H54 (cell line): Measurements from ENCODE around the gene LRRC26.

Source experiments
- DNase-seq: peaks from one replicate; pipeline ENCODE4 v3.0.0; 2011; ENCODE audit warnings: low spot score, mixed read lengths; ENCODE audit not compliant: insufficient read length
- FAIRE-seq: peaks from 3 replicates; lab custom pipeline; 2011; peaks lifted over from hg19 to GRCh38; lab: Jason Lieb, UNC
- POLR2A ChIP-seq: IDR thresholded peaks from 2 replicates; pipeline ENCODE4 v1.6.1; 2011; ENCODE audit warnings: low read depth, mild to moderate bottlenecking, low read length

The LRRC26 gene

DNA sequence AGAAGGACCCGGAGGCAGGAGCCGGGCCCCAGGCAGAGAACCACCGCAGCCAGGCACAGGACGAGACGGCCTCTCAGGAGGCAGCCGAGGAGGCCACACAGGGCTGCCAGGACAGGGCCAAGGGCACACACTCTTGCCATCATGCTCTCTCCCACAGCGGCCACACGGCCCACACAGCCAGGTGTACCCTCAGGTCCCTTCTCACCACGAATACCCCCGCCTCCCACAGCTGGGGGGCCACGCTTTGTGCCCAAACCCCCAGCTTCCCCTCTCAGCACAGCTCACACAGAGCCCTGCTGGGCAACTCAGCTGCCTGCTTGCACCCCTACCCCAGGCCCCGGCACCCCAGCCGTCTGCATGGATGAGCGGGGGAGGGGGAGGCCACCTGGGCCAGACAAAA lies 23.9 kb upstream of the LRRC26 start:
- no peak for TF ChIP-seq POLR2A
- DNase-seq (no peak), FAIRE-seq (no peak)

- no peak for FAIRE-seq
- no peak for DNase-seq
- TF ChIP-seq POLR2A = no peak
These were observed 23.0 kb upstream of the LRRC26 start for GRCh38 chr9:137192859-137193258.

DNA sequence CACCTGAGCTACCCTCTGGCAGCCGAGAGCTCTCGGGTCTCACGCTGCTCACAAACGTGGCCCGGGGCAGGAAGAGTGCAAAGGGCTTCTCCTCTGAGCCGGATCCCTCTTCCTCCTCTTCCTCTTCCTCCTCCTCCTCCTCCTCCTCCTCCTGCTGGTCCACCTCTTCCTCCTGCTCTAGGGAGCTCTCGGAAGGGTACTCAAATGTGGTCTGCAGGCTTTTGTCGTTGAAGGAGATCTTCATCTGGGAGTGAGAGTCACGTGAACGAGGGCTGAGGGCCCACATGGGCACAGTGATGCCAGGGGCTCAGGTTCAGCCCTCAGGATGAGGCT lies 22.6 kb upstream of the LRRC26 start:
- TF ChIP-seq POLR2A = no peak
- DNase-seq (no peak), FAIRE-seq (no peak)

DNA sequence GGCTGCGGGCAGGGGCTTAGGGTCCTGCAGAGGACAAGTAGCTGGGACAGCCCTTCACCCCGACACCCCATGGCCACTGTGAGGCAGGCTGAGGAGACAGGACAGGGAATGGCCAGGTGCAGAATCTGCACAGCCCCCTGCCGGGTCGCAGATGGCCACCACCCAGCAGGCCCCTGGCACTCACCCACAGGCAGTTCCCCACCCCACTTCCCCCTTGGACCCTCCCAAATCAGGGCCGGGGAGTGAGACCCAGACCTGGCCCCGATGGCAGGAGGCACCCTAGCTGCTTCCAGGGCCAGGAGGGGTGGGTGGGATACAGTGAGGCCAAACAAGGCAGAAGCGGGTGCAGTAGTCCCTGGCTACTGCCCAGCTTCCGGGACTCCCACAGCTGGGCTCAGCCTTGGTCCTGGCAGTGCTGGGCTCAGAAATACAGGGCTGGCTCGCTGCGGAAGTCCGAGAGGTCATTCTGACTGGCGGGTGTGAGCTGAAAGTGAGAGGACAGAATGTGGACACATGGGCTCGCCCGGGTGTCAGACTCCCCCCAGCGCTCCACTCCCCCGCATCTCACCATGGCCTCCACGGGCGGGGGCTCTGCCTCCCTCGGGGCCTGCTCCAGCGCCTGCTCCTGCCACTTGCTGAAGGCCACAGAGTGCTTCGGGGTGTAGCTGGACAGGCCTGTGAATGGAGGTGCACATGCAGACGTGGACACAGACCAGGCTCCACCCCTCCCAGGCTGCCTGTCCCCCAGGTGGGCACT lies 22.0 kb upstream of the LRRC26 start:
- FAIRE-seq = no peak
- no peak for DNase-seq
- no peak for TF ChIP-seq POLR2A

DNA sequence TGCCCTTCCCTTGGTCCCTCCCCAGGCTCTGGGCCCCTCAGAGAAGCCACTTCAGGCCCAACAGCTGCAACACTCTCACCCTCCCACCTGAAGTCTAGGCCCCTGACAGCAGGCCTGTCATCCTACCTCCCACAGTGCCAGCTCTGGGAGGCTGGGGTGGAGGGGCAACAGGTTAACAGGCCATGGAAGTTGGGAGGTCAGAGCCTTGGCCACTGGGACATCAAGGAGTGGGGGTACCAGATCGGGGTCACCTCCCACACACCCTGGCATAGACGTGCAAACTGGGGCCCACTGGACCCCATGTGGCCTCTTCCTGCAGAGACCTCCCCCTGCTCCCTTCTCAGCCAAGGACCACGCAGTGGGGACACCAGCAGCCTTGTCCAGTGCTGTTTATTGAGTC lies 21.4 kb upstream of the LRRC26 start:
- FAIRE-seq = no peak
- TF ChIP-seq POLR2A = no peak
- no peak for DNase-seq

DNA sequence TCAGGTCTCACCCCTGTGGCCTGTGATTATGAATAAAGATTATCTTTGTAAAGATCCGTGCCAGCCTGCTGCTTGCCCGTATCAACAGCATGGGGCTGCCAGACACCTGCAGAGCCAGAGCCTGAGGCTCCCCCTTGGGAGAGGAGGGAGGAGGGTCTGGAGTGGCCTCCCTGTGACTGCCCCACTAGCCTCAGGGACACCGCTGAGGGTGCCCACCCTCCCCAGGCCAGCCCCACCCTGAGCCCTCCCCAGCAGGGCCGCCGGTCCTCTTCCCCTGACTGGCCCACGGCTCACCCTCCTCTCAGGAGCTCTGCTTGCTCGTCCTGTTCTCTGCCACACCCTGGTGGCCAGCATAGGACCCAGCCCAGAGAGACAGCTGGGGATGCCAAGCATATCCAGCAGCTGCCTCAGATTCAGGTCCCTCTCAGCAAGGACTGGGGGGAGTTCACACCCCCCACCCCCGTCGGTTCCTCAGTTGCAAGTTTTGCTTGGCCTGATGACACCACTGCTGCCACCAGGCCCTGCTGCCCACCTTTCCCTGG lies 20.5 kb upstream of the LRRC26 start:
- FAIRE-seq (no peak), DNase-seq (no peak)
- no peak for TF ChIP-seq POLR2A

DNA sequence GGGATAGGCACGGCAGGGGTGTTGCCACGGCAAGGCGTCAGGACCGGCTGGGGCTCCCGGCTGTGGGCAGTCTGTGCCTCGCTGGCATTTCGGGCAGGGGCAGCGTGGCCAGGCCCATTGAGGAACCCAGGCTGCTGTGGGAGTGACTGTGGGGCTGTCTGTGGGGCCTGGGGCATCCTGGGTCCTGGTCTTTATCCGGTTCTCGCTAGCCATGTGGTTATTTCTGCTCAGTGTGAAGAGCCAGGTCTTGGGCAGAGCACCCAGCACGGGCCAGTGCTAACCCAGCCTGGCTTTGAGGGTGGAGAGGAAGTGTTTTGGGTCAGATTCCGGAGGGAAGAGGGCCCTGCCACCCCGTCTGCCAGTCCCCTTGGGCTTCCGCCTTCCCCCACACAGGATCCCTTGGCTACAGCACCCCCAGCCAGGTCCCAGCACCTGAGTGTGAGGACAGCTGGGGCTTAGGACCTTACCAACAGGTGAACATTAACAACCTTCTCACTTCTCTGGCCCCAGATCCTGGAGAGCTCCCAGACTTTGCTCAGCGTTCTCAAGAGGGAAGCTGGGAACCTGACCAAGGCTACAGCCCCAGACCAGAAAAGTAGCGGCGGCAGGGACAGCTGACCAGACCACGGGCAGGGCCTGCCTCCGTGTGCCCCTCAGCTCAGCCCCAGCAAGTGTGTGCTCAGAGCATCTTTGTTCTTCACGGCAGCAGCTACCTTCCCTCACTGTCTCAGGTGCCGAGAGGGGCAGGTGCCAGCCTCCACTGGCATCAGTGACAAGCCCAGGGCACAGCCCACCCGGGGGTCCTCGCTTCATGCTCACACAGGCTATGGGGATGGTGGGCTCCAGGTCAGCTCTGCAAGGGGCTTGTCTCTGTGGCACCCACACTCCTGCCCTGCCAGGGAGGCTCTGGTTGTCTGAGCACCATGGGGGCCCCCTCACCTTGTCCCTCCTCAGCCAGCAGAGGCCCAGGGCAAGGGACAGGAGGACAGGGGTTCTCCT lies 19.7 kb upstream of the LRRC26 start:
- DNase-seq (no peak), FAIRE-seq (no peak)
- no peak for TF ChIP-seq POLR2A

DNA sequence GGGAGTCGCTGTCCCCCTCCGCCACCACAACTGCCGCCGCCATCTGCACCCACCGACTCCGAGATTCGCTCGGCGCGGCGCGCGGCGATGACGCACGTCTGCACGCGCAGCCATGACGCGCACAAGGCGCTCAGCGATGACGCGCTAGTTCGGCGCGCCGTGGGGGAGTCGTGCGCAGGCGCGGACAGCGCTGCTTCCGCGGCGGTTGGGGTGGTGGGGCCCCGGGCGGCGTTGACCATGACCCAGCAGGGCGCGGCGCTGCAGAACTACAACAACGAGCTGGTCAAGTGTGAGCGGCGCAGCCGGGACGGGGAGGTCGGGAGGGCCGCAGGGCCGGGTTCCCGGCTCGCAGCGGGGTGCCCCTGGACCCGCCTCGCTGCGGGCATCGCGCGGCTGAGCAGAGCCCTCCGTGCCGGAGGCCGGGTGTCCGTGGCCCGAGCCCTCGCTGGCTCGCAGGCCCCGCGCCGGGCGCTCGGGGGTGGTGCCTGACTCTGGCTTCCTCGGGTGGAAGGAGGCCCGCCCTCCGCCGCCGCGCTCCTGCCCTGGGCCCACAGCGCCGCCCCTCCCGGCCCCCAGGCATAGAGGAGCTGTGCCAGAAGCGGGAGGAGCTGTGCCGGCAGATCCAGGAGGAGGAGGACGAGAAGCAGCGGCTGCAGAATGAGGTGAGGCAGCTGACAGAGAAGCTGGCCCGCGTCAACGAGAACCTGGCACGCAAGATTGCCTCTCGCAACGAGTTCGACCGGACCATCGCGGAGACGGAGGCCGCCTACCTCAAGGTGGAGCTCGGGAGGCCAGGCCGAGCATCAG lies 18.8 kb upstream of the LRRC26 start, which contains the start of the genes ANAPC2 and SSNA1:
Gene ANAPC2 (minus strand): TSS at position 71 of the 807 bp plus-strand sequence. CDS start 28 bp downstream, at position 43.
Gene SSNA1 (plus strand): TSS at position 187 of the 807 bp plus-strand sequence. CDS start 51 bp downstream, at position 238.
- peak; percentile 84 for TF ChIP-seq POLR2A
- peak; percentile 15 for FAIRE-seq
- peak; percentile 99 for DNase-seq

DNA sequence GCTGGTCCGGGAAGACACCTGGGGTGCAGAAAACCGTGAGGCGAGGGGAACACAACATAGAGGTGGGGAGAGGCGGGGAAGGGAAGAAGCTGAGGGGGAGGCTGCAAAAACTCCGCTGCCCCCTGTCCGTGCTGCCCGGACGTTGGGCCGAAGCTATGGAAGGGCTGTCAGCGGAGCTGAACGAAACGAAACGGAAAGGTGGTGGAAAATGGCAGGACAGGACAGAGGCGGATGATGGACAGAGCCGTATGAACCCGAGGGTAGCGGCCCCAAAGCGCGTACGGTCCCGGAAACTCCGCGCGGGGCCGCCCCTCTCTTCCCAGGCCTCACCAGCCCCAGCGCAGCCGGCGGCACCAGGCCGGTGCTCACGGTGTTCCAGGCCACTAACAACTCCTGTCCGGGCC lies 18.2 kb upstream of the LRRC26 start:
- FAIRE-seq = no peak
- no peak for DNase-seq
- TF ChIP-seq POLR2A = no peak

DNA sequence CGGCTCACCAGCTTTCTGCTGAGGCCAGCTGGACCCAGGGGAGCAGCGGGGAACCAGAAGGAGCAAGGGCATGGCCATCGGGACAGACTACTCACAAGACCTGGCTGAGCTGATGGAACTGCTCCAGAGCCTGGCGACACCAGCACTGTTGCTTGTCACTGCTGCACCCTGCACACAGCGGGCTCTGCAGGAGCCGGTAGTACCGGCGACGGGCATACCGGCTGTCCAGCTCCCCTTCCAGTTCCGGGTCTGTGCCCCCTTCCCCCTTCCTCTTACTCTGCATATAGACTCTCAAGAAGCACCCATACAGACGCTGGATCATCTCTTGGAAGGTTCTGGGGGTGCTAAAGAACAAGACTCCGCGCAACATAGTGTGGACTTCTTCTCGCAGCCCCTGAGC lies 17.5 kb upstream of the LRRC26 start:
- FAIRE-seq = no peak
- TF ChIP-seq POLR2A = no peak
- DNase-seq = no peak

DNA sequence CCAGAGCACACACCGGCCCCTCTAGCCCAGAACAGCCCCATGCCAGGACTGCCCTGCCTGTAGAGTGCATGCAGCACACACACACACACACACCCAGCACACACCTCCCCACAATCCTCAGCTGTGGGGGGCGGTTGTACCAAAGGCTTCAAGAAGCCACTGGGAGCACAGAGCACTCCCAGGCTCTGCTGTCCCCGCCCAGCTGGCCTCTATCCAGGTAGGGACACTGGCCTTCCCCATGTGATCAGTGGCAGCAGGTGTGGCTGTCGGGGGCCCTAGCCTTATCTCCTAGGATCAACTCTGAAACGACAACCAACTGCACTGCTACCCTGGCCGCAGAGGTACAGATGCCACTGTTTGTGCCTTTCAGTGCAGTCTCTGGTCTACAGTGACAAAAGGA lies 16.5 kb upstream of the LRRC26 start:
- TF ChIP-seq POLR2A = no peak
- DNase-seq (no peak), FAIRE-seq (no peak)

GRCh38 chr9:137185921-137186320 lies 16.1 kb upstream of the LRRC26 start:
- FAIRE-seq (no peak), DNase-seq (no peak)
- no peak for TF ChIP-seq POLR2A

DNA sequence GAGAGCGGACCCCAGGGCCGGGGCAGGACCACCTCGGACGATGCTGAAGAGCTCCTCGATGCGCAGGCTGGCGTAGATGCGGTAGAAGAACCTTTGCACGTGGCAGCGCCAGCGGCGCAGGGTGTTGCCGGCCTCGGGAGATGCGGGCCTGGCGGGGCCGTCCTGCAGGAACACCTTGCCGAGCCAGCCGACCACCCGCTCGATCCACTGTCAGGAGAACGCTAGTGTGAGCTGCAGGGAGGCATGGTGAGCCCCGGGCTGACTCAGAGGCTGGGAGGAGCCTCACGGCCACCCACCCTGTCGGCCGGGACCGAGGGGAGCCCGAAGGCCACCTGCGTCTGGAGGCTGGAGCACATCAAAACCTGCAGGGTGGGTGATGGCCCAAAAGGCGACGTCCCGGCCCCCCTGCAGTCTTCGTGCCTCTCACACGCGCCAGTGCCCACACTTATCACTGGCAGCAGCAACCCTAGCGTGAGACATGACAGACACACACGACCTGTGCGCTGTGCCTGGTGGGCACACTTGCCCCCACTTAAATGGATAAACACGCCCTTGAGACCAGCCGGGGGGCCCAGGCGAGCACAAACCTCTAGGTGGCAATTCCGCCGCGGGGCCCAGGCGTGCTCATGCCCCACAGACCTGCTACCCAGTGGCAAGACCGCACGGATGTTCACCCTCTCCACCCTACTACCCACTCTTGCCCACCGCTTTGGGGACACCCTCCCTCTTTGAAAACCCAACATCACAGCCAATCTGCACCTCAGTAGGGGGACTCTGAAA lies 15.2 kb upstream of the LRRC26 start:
- no peak for TF ChIP-seq POLR2A
- no peak for FAIRE-seq

More for the DNA sequence above, 15.2 kb upstream of the LRRC26 start:
- DNase-seq = no peak
